Left colon (tissue), 2 donors: ENCODE measurements around the gene CAD. TPM values are rescaled to one million over a fixed set of nuclear protein-coding genes. Genes with fewer than 3 reads are reported as not detected.

Experiments used
- ATAC-seq: fragments of 200-7000 bp; cut with Tn5 transposase; one replicate; pipeline ENCODE4 v1.9.1; 2020; ENCODE audit warnings: mild to moderate bottlenecking, moderate library complexity
- DNase-seq, 2 donors: peaks; one replicate each; pipeline ENCODE4 v3.0.0-alpha.2; 2020
- intact Hi-C, 2 donors: fragments of 100-400 bp; cut with DNase I in 1 of 2; cut with micrococcal nuclease in 1 of 2; formaldehyde crosslinking; loops; one replicate each; pipeline versions ENCODE4 v1.11.2 to v1.14.0; 2022; cut with DNase I, micrococcal nuclease
- total RNA-seq, 2 donors: library from RNA; stranded (reverse); fragmentation: NEBNext Ultra II Directional; extraction: Animal tissue kit (Norgen Biotek cat#: 25700); gene quantifications; one replicate each; pipeline ENCODE4 v1.2.1, GENCODE V29; 2021
- donor health status: DM: no; HTN: no; CAD: no.
- donor health status: DM: yes; HTN: yes; CAD: no.

CAD gene
- total RNA-seq, 2 donors from 2014 or later: 13.9 to 23.7 TPM

DNA sequence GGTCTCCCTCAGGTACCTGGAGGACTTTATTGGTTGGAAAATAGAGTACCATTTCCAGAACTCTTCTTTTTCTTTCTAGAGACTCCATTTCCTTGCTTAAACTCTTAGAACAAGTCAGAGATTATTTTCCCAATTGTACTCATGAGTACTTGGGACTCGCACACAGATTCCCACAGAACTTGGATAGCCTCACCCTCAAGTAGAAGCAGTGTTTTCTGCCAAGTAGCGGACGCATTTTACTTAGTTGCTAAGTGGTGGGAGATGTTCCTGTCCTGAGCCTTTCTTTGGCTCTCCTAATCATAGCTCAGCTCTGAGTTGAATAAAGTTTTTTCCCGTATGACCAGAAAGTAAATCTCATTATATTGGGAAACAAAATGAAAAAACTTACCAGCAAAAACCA lies 28.5 kb downstream of the CAD start:
- no peak for DNase-seq
- ATAC-seq: no peak
- intact Hi-C loops: no loop called here

DNA sequence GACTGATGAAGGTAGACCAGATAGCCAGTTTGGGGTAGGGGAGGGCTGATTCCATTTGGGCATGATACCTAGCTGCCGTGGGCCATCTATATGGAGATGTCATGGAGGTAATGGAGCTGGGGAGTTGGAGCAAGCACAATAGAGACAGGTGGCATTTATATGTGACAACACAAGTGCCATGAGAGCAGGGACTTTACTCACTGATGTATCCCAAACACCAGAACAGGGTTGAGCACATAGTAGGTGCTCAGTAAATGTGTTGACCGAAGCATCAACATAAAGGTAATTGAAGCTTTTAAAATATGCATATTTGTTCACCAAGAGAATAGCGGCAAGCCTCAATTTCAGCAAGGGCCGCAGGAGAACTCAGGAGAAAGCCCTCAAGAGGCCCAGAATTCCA lies 30.7 kb downstream of the CAD start:
- intact Hi-C loops: no loop called here
- no peak for ATAC-seq
- DNase-seq: no peak

DNA sequence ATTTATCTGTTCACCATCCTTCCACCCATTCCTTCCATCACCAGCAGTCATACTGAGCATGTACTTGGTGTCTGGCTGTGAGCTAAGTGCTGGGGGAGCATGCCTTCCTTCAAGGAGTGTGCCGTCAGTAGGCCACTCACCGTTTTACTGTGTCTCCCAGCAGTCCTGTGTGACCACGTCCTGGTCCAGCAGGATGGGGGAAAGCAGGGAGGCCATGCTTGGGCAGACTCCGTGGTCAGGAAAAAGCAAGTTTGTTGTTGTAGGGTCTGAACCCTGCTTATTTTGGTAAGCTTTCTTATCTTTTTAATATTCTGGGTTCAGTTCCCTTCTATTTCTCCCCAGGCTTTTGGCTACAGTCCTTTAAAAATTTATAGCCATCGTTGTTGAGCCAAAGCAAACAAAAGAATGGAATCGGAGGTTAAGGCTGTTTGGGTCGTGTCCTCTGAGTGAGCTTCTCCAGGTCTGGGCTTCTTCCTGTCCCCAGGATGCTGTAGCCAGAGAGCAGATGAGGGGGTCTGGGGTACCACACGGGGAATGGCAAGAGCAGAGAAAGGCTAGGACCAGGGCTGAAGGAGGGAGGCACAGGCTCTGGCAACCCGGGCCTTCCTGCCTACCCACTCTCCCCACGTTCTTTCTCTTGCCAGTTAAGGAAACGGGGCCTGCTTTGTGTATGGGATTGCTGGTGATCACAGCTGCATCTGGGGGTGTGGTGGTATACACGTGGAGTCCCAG lies 32.2 kb downstream of the CAD start:
- intact Hi-C loops: no loop called here
- ATAC-seq: no peak
- DNase-seq: no peak

DNA sequence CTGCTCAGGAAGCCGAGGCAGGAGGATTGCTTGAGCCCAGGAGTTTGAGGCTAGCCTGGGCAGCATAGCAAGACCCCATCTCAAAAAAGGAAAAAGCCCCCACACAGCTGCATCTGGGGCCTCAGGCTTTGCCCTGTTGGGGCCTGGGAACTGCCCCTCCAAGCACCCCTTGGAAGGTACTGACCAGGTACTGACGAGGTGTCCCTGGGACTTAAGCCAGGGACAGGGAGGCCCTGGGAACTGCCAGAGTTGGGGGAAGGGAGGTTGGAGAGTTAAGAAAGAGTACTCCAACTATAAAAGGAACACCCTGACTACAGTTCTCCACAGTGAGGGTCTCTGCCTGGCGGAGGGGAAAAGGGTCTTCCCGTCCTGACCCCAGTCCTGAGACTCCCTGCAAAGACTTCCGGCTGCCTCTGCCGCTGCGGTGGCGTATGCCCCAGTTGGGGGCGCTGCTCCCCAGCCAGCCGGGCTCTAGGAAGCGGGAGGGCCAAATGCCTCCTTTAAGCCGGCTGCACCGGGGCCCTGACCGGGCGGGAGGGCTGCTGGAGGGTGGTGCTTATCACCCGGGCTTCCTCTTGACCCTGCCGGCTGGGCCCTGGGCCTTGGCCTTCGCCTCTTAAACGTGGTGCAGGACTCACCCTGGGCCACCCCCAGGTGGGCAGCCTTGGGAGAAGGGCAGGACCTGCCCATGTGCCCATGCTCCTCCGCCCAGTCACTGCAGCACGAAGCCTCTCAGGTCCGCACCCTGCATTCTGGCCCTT lies 32.9 kb downstream of the CAD start:
- ATAC-seq (peak; percentile 86), DNase-seq (peak in 1 of 2 donors; percentile 49)
- intact Hi-C loops: no loop called here

DNA sequence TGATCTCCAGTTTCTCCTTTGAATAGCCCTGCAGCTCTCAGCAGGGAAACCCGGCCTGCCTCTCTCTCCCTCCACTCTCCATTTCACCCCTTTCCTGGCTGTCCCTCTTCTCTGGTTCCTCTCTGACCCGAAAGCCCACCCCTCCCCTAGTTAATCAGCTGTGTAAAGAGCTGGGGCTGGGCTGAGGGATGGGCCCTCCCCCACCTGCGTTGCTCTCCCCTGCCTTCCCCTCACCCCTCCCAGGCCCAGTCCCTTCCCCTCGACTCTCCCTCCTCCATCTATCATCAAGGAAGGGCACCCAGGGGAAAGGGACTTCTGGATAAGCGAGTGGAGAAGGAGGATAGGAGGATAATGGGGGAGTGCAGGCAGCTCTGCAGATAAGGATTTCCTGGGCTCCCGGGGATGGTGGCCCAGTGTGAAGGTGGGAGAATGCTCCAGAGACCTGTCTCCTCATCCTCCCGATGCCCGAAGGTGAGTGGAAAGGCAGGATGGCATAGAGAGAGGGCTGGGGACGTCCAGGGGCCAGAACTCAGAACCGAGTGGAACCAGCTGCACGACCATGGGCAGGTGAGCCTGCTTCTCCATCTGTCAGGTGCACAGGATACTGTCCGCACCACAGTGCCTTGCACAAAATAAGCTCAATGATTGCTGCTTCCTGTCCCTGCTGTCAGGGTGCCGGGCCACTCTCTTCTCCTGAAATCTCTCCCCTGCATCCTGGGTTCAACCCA lies 33.6 kb downstream of the CAD start:
- no peak for DNase-seq
- no peak for ATAC-seq
- intact Hi-C loops: no loop called here

DNA sequence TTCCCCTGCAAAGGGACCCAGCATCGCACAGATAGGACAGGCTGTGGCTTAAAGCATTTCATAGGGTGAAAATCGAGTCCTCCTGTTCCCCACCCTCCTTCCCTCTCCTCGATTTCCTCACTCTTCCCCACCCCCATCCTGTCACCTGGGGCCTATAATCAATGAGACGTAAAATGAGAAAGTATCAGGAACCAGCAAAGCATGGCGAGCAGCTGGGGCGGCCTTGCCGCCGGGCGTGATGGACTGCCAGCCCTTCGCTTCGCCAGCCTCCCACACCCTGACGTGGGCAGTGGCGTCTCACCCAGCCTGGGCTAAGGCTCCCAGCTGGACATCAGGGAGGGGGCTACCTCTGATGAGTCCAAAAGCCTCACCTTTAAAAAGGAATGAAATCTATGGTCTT lies 34.6 kb downstream of the CAD start:
- ATAC-seq (no peak), DNase-seq (no peak)
- intact Hi-C loops: no loop called here

DNA sequence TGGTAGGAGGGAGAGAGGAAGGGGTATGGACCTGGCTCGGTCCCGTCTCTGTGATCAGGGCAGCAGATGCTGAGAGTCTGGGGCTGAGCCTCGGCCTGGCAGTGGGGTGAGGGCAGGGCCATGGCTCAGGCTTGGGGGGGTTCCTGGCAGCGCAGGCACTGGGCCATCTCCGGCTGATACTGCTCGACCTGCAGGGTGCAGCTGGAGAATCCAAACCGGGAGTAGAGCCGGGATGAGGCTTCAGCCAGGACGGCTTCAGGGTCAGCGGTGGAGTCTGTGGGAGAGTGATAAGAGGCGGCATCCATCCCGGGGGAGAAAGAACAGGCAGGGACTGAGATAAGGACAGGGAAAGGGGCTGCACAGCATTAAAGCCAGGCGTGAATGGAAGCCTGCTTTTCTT lies 38.0 kb downstream of the CAD start:
- ATAC-seq (no peak), DNase-seq (no peak)
- intact Hi-C loops: no loop called here

DNA sequence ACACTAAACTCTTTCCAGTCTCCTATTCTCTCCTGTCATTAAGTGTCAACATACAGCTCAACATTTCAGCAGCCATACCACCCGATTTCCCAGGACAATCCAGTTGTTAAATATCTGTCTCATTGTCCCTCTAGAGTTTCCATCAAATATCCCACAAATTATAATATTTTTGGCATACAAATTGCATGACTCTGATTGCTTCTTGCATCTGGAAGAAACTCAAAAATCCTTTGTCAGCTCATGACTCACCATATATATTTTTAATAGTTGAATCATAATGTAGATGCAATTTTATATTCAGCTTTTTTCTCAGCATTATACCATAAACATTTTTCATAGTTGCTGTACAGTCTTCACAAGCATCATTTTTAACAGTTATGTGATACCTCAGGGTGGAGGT lies 38.5 kb downstream of the CAD start:
- no peak for ATAC-seq
- intact Hi-C loops: no loop called here

DNA sequence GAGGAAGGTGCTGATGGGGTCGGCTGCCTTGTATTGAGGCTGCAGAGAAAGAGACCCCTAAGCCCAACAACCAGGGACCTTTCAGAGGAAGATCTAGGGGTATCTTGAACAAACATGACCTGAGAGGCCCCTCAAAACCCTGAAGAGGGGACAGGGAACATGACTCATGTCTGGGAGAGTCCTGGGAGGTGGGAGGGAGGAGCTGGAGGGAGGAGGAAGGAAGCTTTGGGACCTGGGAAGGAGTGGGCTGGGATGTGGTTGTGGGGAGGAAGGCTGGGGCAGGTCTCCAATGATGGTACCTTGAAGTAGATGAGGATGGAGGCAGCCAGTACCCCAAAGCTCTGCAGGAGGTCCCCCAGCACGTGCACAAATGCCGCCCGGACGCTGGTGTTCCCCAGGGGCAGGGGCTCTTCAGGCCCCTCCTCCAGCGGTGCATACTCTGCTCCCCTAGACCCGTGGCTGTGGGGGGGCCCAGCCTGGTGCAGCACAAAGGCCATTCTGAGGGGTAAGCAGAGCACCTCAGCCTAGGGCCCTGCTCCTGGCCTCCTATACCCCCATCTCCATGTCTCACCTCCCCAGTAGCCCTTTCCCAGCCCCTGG lies 39.8 kb downstream of the CAD start:
- intact Hi-C loops: no loop called here
- DNase-seq (no peak), ATAC-seq (no peak)

More for the DNA sequence above, 38.5 kb downstream of the CAD start:
- no peak for DNase-seq

DNA sequence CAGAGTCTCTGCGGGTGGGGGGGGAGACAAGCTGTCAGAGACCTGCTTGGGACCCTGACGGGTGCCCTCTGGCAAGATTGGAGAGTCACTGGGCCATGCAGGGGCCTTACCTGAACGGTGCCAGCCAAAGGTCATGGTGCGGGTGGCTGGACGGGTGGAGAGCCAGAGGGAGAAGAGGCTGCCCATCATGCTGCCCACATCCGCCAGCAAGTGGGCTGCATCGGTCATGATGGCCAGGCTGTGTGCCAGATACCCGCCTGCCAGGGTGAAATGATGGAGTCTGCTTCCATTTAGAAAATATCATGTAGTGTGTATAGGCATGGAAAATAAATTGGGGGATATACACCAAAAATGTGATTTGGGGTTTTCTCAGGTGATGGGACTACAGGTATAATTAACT lies 40.9 kb downstream of the CAD start:
- DNase-seq: no peak
- ATAC-seq: no peak
- intact Hi-C loops: no loop called here

DNA sequence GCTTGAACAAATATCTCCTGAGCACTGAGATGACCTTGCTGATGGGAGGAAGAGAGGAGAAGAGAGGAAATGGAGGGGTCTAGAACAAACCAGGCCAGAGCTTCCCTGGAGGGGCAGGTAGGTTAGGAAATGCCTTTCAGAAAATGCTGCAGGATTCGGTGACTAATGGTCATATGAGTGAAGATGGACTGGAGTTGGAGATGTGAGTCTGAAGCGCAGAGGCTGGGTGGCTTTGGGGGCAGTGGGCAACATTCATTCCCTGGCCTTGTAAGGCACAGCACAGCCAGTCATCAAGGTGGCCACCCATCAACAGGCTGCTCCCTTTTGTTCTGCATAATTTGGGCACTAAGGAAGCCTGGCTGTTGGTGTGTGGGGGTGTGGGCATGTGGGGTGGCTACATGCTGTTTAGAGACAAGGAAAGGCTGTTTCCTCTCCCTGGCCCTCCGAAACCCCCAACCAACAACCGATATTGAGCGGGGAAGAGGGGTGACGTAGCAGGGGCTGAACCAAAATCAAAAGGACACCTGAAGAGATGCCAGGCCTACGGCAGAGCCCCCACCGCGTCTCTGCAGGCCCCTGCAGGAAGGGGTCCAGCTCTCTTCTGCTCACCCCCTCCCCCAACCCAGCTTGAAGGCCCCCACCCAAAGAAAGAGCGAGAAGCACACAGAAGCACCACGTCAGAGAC lies 44.2 kb downstream of the CAD start:
- ATAC-seq (no peak), DNase-seq (no peak)
- intact Hi-C loops: no loop called here

DNA sequence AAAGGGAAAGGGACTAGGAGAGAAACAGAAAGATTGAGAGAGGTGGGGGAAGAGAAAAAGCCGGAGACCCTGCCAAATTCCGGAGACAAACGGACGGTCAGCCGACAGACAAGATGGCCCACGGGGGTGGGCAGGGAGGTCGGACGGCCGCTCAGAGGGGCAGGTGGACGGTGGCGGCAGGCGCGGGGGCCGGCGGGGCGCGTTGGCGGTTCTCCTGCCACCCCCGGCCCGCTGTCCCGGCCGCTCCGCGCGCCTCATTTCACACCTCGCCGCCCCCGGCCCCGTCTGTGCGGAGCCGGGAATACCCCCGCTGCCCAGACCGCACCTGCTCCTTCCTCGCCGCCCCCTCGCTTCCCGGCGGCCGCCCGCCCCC lies 44.7 kb downstream of the CAD start:
- ATAC-seq (no peak), DNase-seq (no peak)
- intact Hi-C loops: no loop called here

DNA sequence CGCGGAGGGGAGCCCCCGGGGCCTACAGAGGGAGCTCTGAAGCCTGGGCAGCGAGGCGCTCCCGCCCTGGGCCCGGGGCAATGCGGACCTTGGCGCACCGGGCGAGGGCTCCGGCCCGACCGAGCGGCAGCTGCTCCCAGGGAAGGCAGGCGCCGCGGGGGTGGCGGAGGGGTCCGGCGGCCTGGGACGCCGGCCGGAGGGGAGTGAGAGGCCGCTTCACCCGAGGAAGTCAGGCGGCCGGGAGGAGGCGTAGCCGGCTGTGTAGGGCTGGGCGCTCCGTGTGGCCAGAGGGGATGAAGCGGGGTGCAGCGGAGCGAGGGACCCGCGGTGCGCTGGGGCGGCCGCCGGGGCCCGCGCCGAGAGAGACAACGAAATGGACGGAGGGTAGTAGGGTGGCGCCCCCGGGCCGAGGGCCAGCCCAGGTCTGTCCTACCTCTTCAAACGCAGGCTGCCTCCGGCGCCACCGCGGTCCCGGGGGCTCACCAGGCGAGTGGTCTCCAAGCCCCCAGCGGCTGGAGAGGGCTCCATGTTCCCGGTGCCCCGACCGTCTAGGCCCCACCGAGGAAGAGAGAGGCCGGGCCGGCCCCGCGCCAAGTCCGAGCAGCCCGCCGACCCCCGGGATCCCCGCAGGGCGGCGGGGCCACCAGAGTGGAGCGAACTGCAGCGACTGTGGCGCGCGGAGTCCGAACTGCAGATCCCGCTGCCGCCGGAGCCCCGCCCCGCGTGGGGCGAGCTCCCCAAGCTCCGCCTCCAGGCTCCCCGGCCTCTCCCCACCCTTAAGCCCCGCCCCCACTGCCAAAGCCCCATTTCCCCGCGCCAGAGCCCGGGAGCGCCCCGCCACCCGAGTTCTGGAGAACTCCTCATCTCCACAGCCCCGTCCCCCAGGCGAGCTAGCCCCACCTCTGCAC lies 45.5 kb downstream of the CAD start, which contains the start of gene SLC30A3:
SLC30A3 (minus strand) TSS at position 669 of the 908 bp plus-strand sequence; CDS start at position 528, 141 bp downstream.
- intact Hi-C loops: no loop called here
- DNase-seq: peak; percentile 54 to 73
- ATAC-seq: peak; percentile 81

DNA sequence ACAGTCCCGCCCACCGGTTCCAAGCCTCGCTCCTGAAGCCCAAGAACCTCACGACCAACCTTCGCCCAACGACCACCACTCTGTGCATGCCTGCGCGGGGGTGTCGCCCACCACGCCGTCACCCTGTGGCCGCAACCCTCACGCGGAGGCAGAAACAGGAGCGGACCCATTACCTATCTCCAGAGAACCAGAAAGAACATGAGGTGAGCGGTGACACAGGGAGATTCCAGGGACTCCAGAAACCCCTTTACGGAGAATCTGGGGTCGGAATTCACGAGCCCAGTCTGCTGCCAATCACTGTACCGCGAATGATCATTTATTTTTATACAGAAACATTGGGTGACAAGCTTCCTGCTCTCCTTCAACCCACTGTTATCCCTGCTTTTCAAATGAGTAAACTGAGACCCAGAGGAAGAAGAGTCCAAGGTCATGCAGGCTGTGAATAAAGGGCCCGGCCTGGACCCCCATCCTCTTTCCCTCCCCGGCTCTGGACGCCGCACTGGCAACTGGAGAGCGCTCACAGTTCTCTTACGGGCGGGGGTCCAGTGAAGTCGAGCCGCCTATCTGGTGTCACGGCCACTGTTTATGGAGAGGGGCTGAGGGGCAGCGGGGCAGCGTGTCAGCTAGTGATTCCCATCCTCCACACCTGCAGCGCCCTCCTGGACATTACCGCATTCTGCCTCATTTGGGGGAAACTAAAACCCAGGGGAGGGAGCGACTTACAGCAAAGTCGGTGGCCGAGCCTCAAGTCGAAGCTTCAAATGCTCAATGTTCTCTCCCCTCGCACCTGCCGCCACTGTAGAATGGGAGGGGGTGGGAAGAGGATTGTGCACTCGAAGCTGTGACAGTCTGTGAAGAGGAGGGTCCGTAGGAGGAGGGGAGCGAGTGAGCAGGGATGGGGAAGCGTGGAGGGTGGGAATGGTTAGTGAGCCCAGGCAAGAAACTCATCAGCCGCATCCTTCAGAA lies 46.4 kb downstream of the CAD start:
- no peak for DNase-seq
- no peak for ATAC-seq
- intact Hi-C loops: no loop called here

DNA sequence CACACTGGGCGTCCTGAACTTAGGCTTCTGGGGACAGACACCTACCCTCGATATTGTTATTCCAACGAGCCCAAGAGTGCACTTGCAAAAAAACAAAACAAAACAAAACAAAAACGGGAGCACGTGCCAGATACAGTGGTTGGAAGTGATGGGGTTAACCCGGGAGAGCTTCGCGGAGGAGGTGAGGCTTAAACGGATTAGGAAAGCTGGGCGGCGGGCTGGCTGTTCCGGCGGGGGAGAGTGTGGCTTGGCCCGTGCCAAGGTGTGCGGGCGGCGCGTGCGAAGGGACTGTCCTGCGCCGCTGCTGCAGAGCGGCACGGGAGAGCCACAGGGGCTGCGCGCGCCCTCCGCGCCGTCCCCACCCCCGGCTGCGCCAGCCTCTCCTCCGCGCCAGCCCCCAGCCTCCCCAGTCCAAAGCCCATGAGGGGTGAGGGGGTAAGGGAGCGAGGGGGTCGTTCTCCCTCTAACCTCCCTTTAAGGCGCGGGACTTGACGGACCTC lies 47.1 kb downstream of the CAD start:
- intact Hi-C loops: no loop called here
- DNase-seq (no peak), ATAC-seq (peak; percentile 52)

DNA sequence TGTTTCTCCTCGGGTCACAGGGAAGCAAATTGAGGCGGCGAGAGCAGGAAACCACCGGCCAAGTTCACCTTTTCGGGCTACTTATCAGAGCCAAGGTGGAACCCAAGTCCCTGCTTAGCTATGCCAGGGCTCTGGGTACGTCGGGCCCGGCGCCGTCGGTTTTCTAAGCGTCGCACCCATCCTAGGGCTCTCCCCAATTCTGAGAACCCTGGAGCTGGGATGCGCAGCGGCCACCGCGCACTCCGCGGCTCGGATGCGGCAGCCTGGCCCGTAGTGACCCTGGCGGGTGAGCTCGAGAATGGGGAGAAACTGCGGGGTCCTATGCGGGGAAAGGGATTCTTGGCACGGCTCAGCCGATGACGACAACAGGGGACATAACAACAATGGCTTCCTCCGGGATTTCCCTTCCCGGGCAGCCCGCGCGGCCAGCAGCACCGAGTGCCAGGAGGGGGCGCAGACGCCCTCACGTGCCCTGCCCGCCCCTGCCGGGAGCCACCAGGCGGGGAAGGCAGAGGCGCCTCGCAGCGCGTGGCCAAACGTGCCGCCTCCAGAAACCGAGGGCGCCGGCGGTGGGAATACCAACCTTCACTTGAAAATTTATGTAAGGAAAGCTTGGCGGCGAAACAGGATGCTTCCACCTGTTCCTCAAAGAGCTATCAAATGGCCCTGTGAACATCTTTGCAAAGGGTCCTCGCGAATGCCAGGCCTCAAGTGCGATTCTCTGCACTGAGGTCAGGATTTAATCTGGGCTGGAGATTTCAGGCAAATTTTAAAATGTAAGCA lies 47.8 kb downstream of the CAD start:
- DNase-seq: peak; percentile 57 to 71
- intact Hi-C loops: no loop called here
- peak; percentile 85 for ATAC-seq
